Kidney (tissue), 22 donors: ENCODE results near the gene CSNK2A2. TPM values are rescaled to one million over a fixed set of nuclear protein-coding genes. Genes with fewer than 3 reads are reported as not detected.

Experiments used
- DNase-seq, 5 donors: peaks; one replicate each; pipeline ENCODE4 v3.0.0-alpha.2; 2013 to 2020
- FAIRE-seq: peaks from 2 replicates; lab custom pipeline; 2012; peaks lifted over from hg19 to GRCh38; lab: Jason Lieb, UNC
- H3K27ac ChIP-seq, 2 donors: one replicate each; pipeline ENCODE4 v1.7.0; 2013; ENCODE audit warnings: low read depth in 2 of 2, low read length in 2 of 2, inconsistent platforms in 1 of 2
- H3K27me3 ChIP-seq: one replicate; pipeline ENCODE4 v1.7.1; 2013; ENCODE audit warnings: low read length, inconsistent platforms; ENCODE audit not compliant: control insufficient read depth, insufficient read depth
- H3K36me3 ChIP-seq, 3 donors: one replicate each; pipeline versions ENCODE4 v1.7.0 to v1.7.1; 2013; ENCODE audit warnings: low read length in 3 of 3, control low read depth in 1 of 3, inconsistent platforms in 1 of 3; ENCODE audit not compliant: insufficient read depth in 3 of 3, control insufficient read depth in 2 of 3
- H3K4me1 ChIP-seq, 3 donors: one replicate each; pipeline versions ENCODE4 v1.7.0 to v1.7.1; 2013; ENCODE audit warnings: low read length in 3 of 3, inconsistent platforms in 1 of 3, low read depth in 1 of 3; ENCODE audit not compliant: control insufficient read depth in 2 of 3, insufficient read depth in 2 of 3
- H3K4me3 ChIP-seq, 3 donors: one replicate each; pipeline versions ENCODE4 v1.7.0 to v1.8.1; 2013; ENCODE audit warnings: low read length in 3 of 3, control low read depth in 1 of 3, inconsistent platforms in 1 of 3
- H3K9ac ChIP-seq, 3 donors: one replicate each; pipeline versions ENCODE4 v1.7.0 to v1.7.1; 2013; ENCODE audit warnings: low read length in 3 of 3, control low read depth in 1 of 3, inconsistent platforms in 1 of 3
- H3K9me3 ChIP-seq, 3 donors: one replicate each; pipeline versions ENCODE4 v1.7.0 to v1.7.1; 2013; ENCODE audit warnings: low read length in 3 of 3, control low read depth in 1 of 3, inconsistent platforms in 1 of 3; ENCODE audit not compliant: control insufficient read depth in 2 of 3, insufficient read depth in 1 of 3
- CTCF ChIP-seq: IDR thresholded peaks from 3 replicates; pipeline ENCODE4 v1.5.1; 2012; ENCODE audit warnings: mild to moderate bottlenecking, moderate library complexity, borderline replicate concordance; ENCODE audit not compliant: insufficient read depth; ENCODE audit errors: extremely low read depth
- intact Hi-C: fragments of 100-400 bp; cut with DNase I; formaldehyde crosslinking; loops from one replicate; pipeline ENCODE4 v1.11.1; 2022
- long read RNA-seq, 10 donors: library from polyadenylated mRNA in 1 of 10; unstranded in 1 of 10; transcript quantifications; one replicate each; pipeline ENCODE4 v2.0.0 and lab custom pipeline, GENCODE V29; 2021 to 2026
- polyA plus RNA-seq: library from polyadenylated mRNA; stranded (reverse); fragments of 350-450 nt; fragmentation: Illumina TruSeq; extraction: RNeasy Lipid Tissue Mini Kit (QIAGEN cat#74804); gene quantifications from one replicate; pipeline ENCODE4 v1.2.3, GENCODE V29; 2014; ENCODE audit warnings: low read depth, low replicate concordance; ENCODE audit not compliant: insufficient read depth
- total RNA-seq: library from RNA; stranded (reverse); fragmentation: NEBNext Ultra II Directional; extraction: Animal tissue kit (Norgen Biotek cat#: 25700); gene quantifications from one replicate; pipeline ENCODE4 v1.2.1, GENCODE V29; 2021
- donor health status: control.
- donor health status: control.
- donor health status: control.
- donor health status: control.
- donor health status: control.
- donor health status: DM: yes; HTN: yes; CAD: no.
- donor health status: Normal renal cell carcinoma (clear cell type).

Gene CSNK2A2
- total RNA-seq = 55.3 TPM
- polyA plus RNA-seq = 26.7 TPM
- long read RNA-seq, donor 1, full-length matches to known transcripts = 5 of 5 reads
- long read RNA-seq, donor 1, partial matches to known transcripts = 0 of 5 reads
- long read RNA-seq, donor 1, other reads (novel, unspliced or antisense) = 0 of 5 reads
- long read RNA-seq, donor 2, full-length matches to known transcripts = 2 of 2 reads
- long read RNA-seq, donor 2, partial matches to known transcripts = 0 of 2 reads
- long read RNA-seq, donor 2, other reads (novel, unspliced or antisense) = 0 of 2 reads
- long read RNA-seq, donor 3, partial matches to known transcripts = 0 of 4 reads
- long read RNA-seq, donor 3, other reads (novel, unspliced or antisense) = 0 of 4 reads
- long read RNA-seq, donor 4, partial matches to known transcripts = 0 of 1 reads
- long read RNA-seq, donor 4, other reads (novel, unspliced or antisense) = 0 of 1 reads
- long read RNA-seq, donor 5, partial matches to known transcripts = 0 of 3 reads
- long read RNA-seq, donor 5, other reads (novel, unspliced or antisense) = 0 of 3 reads
- long read RNA-seq, donor 6, partial matches to known transcripts = 0 of 4 reads
- long read RNA-seq, donor 6, other reads (novel, unspliced or antisense) = 0 of 4 reads
- long read RNA-seq, donor 7, transcript CSNK2A2-201 (12 exons, 1,701 nt) = major isoform, 12 of 20 reads
- long read RNA-seq, donor 7, partial matches to known transcripts = 1 of 20 reads
- long read RNA-seq, donor 7, other reads (novel, unspliced or antisense) = 7 of 20 reads
- long read RNA-seq, donor 8, transcript CSNK2A2-204 (5 exons, 547 nt) = major isoform, 5 of 6 reads
- long read RNA-seq, donor 8, partial matches to known transcripts = 0 of 6 reads
- long read RNA-seq, donor 8, other reads (novel, unspliced or antisense) = 0 of 6 reads
- long read RNA-seq, donor 9, partial matches to known transcripts = 0 of 3 reads
- long read RNA-seq, donor 9, other reads (novel, unspliced or antisense) = 0 of 3 reads
- long read RNA-seq, donor 10 = 0 reads

GRCh38 chr16:58198022-58198683 is at the start of gene CSNK2A2:
Gene CSNK2A2, minus strand, starts transcription at chr16:58198106. Its CDS starts 370 bp downstream, at chr16:58197736.
- intact Hi-C loops = no loop called here
- H3K9me3 ChIP-seq = no peaks in the 10 kb centered on the region
- H3K4me1 ChIP-seq = peaks cover 0 to 7% (median 0%) of the 10 kb centered on the region in 3 donors
- H3K4me3 ChIP-seq = peak within 1 kb of the TSS; percentile 66 to 85 (median 70)
- DNase-seq (peak; percentile 61 to 91 (median 81)), FAIRE-seq (no peak)
- H3K36me3 ChIP-seq = peaks cover 2 to 5% (median 4%) of the 10 kb centered on the region in 3 donors
- TF ChIP-seq CTCF = peak; percentile 37
- peak within 1 kb of the TSS; percentile 31 to 74 (median 42) for H3K9ac ChIP-seq
- no peak within 1 kb of the TSS for H3K27ac ChIP-seq
- no peaks in the 10 kb centered on the region for H3K27me3 ChIP-seq

- no peaks in the 10 kb centered on the region for H3K4me1 ChIP-seq
Measured at GRCh38 chr16:58243528-58244004, 45.7 kb upstream of the CSNK2A2 start.

More at GRCh38 chr16:58243528-58244004, 45.7 kb upstream of the CSNK2A2 start:
- no peak for TF ChIP-seq CTCF
- H3K27ac ChIP-seq = no peak overlapping the region
- DNase-seq = no peak
- no peaks in the 10 kb centered on the region for H3K27me3 ChIP-seq
- intact Hi-C loops = no loop called here
- H3K9ac ChIP-seq = no peak overlapping the region
- FAIRE-seq = no peak
- no peak overlapping the region for H3K4me3 ChIP-seq
- no peaks in the 10 kb centered on the region for H3K36me3 ChIP-seq
- H3K9me3 ChIP-seq = no peaks in the 10 kb centered on the region
